Ovary (tissue), 9 donors: Measurements from ENCODE around the gene TLR3. TPM values are rescaled to one million over a fixed set of nuclear protein-coding genes. Genes with fewer than 3 reads are reported as not detected.

Source experiments
- DNase-seq, 5 donors: peaks; one replicate each; pipeline ENCODE4 v3.0.0-alpha.2; 2019 to 2020
- H3K27ac ChIP-seq, 2 donors: fragments of 200-600 bp; one replicate each; pipeline versions ENCODE4 v1.5.1 to v1.8.0; 2019 to 2022
- H3K27me3 ChIP-seq: fragments of 200-600 bp; one replicate; pipeline ENCODE4 v1.8.0; 2022
- H3K36me3 ChIP-seq: fragments of 200-600 bp; sonication (generic); one replicate; pipeline ENCODE4 v1.5.1; 2019
- H3K4me1 ChIP-seq: one replicate; pipeline ENCODE4 v1.8.1; 2013; ENCODE audit warnings: mild to moderate bottlenecking, moderate library complexity; ENCODE audit not compliant: insufficient read depth
- H3K4me3 ChIP-seq: fragments of 200-600 bp; sonication (generic); one replicate; pipeline ENCODE4 v1.5.1; 2017
- H3K9me3 ChIP-seq, 2 donors: fragments of 200-600 bp in 1 of 2; sonication (generic) in 1 of 2; one replicate each; pipeline versions ENCODE4 v1.5.1 to v1.8.1; 2013 to 2019; ENCODE audit warnings: mild to moderate bottlenecking in 1 of 2, moderate library complexity in 1 of 2
- EP300 ChIP-seq: sonication (generic); formaldehyde crosslinking; IDR thresholded peaks from one replicate; pipeline ENCODE4 v1.6.1; 2017; ENCODE audit warnings: antibody characterized with exemption
- POLR2A ChIP-seq: fragments of 450-650 bp; IDR thresholded peaks from one replicate; pipeline ENCODE4 v1.6.1; 2017; ENCODE audit warnings: antibody characterized with exemption, mild to moderate bottlenecking, moderate library complexity
- WGBS, 3 donors: extraction: QIAGEN DNeasy Blood & Tissue Kit in 1 of 3; methylation state at CpG; one replicate each; pipeline versions ENCODE4 v1.1.5 to v1.1.7; 2013 to 2017; 5-methylcytosine and 5-hydroxymethylcytosine counted together
- intact Hi-C, 4 donors: fragments of 100-400 bp; cut with DNase I; formaldehyde crosslinking; loops; one replicate each; pipeline versions ENCODE4 v1.11.0 to v1.15.1; 2022 to 2023
- polyA plus RNA-seq, 2 donors: library from polyadenylated mRNA; stranded (reverse); fragments of 200-250 nt in 1 of 2; fragments of 350-450 nt in 1 of 2; fragmentation: Illumina TruSeq in 1 of 2; extraction: RNeasy Lipid Tissue Mini Kit (QIAGEN cat#74804) in 1 of 2; gene quantifications; one replicate each; pipeline ENCODE4 v1.2.3, GENCODE V29; 2013 to 2014
- total RNA-seq, 7 donors: library from RNA; depleted of rRNA in 2 of 7; stranded (reverse); fragments of >200 nt in 2 of 7; fragmentation: NEBNext Ultra II Directional in 3 of 7; extraction: Animal tissue kit (Norgen Biotek cat#: 25700) in 3 of 7; gene quantifications; one replicate each; pipeline versions ENCODE4 v1.1.0 to v1.2.4, GENCODE V29; 2016 to 2023
- TF ChIP-seq, protein P1 (sequence below), 3 donors: fragments of 450-650 bp in 2 of 3; fragments of 200-600 bp in 1 of 3; IDR thresholded peaks; one replicate each; pipeline versions ENCODE4 v1.5.1 to v1.8.0; 2016 to 2022; ENCODE audit warnings: antibody characterized with exemption in 3 of 3, mild to moderate bottlenecking in 1 of 3
- donor health status: DM: no; HTN: no; CAD: no; lungs with moderate emphysema.
- donor health status: DM: no; HTN: no; CAD: no.
- donor health status: Bipolar disorder and iron deficiency.
- donor health status: DM: yes; HTN: yes; CAD: no.
- donor health status: DM: no; HTN: no; CAD: no.
- donor health status: DM: yes; HTN: yes; CAD: no.

The TLR3 gene
- total and polyA plus RNA-seq, 9 donors, result 2.2 to 14.8 (median 9.4) TPM

DNA sequence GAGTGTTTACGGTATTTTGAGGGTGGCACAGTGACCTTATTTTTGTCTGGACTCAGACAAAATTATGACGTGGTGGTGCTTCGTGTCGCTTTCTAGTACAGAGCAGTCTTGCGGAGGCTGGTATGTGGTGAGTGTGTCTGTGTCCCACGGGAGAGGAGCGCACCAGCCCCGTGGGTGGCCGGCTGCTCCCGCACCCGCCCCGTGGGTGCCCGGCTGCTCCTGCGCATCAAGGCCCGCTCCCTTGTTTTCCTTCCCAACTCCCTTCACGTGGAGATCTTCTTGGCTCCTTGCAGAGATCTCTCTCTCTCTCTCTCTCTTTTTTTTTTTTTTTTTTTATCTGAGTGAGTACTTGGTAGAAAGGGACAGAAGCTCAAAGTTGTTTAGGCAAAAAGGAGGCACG lies 23.3 kb downstream of the TLR3 start:
- no peaks in the 10 kb centered on the region for H3K4me1 ChIP-seq
- no peak overlapping the region for H3K27ac ChIP-seq
- H3K4me3 ChIP-seq, result no peak overlapping the region
- 88 to 95% (median 90%) methylated on average over 17 of the region's 17 CpGs for WGBS, 3 donors
- DNase-seq, result no peak
- H3K36me3 ChIP-seq, result no peaks in the 10 kb centered on the region
- intact Hi-C loops, result no loop called here
- no peaks in the 10 kb centered on the region for H3K27me3 ChIP-seq
- H3K9me3 ChIP-seq, result no peaks in the 10 kb centered on the region
- TF ChIP-seq EP300 (no peak), POLR2A (no peak)
- TF ChIP-seq, protein P1, sequence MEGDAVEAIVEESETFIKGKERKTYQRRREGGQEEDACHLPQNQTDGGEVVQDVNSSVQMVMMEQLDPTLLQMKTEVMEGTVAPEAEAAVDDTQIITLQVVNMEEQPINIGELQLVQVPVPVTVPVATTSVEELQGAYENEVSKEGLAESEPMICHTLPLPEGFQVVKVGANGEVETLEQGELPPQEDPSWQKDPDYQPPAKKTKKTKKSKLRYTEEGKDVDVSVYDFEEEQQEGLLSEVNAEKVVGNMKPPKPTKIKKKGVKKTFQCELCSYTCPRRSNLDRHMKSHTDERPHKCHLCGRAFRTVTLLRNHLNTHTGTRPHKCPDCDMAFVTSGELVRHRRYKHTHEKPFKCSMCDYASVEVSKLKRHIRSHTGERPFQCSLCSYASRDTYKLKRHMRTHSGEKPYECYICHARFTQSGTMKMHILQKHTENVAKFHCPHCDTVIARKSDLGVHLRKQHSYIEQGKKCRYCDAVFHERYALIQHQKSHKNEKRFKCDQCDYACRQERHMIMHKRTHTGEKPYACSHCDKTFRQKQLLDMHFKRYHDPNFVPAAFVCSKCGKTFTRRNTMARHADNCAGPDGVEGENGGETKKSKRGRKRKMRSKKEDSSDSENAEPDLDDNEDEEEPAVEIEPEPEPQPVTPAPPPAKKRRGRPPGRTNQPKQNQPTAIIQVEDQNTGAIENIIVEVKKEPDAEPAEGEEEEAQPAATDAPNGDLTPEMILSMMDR (IDR thresholded peaks at IDR 0.05), result no peak

DNA sequence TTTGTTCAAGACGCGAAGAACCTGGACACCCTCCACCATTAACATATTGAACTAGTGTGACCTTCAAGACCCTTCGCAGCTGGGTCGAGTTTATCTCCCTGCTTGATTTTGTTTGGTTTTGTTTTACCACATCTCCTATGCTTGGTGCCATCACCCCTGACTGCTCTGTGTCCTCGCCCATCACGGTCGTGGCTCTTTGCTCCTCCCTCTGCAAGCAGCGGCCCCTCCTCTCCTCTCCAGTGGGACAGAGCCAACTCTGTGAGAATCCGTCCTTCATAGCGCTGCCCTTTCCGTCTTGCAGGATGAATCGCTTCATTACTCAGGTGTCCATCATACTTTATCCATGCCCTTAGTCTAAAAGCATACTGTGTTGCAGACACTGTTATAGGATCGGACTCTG lies 26.4 kb downstream of the TLR3 start:
- no peak overlapping the region for H3K27ac ChIP-seq
- H3K4me1 ChIP-seq, result no peaks in the 10 kb centered on the region
- no peaks in the 10 kb centered on the region for H3K27me3 ChIP-seq
- 41 to 69% (median 58%) methylated on average over 13 of the region's 13 CpGs for WGBS, 3 donors
- DNase-seq, result no peak
- intact Hi-C loops, result no loop called here
- H3K4me3 ChIP-seq, result no peak overlapping the region
- TF ChIP-seq POLR2A (no peak), EP300 (no peak)
- TF ChIP-seq, protein P1 (IDR thresholded peaks at IDR 0.05), result no peak
- H3K36me3 ChIP-seq, result no peaks in the 10 kb centered on the region
- no peaks in the 10 kb centered on the region for H3K9me3 ChIP-seq

DNA sequence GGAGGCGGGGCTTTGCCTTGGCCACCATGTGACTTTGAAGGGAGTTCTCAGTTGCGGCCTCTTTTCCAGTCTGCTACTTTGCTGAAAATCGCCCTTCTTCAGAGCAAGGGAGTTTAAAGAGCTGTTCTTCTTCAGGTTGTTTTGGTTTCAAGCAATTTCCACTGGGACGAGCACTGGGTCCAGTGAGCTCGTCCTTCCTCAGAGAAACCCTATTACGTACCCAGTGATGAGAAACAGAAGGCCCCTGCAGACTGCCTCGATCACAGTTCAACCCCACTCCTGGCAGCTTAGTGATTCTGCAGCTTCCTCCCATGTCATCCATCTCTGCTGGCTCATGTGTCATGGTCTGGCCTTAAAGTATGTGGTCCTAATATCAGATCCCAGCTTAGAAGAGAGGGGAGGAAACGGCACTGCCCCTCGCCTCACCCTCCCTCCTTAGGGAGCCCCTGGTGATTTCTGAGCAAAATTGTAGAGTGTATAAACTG lies 27.8 kb downstream of the TLR3 start:
- H3K27ac ChIP-seq, result no peak overlapping the region
- no peaks in the 10 kb centered on the region for H3K9me3 ChIP-seq
- TF ChIP-seq EP300 (no peak), POLR2A (no peak)
- TF ChIP-seq, protein P1 (IDR thresholded peaks at IDR 0.05), result no peak
- H3K36me3 ChIP-seq, result no peaks in the 10 kb centered on the region
- no peaks in the 10 kb centered on the region for H3K27me3 ChIP-seq
- H3K4me3 ChIP-seq, result no peak overlapping the region
- no peak for DNase-seq
- H3K4me1 ChIP-seq, result no peaks in the 10 kb centered on the region
- 65 to 82% (median 78%) methylated on average over 9 of the region's 9 CpGs for WGBS, 3 donors
- intact Hi-C loops, result no loop called here

DNA sequence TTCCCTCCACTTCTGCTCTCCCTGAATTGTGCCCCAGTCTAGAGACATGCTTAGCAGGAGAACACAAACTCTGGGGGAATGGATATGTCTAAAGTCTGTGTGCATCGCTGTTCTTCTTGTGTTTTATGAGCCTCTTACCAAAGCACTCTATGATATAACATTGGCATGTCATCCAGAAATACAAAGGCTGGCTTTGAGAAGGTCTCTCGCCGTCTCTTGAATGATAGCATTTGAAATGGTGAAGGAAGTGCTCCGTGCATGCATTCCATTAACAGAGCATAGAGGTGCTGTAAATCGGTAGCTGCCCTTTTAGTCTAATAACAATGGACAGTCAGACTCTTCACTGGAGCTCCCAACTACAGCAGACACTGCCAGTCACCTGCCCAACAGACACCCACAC lies 28.4 kb downstream of the TLR3 start:
- TF ChIP-seq, protein P1 (IDR thresholded peaks at IDR 0.05), result no peak
- no peak for TF ChIP-seq POLR2A
- no peak for TF ChIP-seq EP300
- no peak for DNase-seq
- Histone ChIP-seq H3K4me1 (no peaks in the 10 kb centered on the region), H3K27ac (no peak overlapping the region), H3K27me3 (no peaks in the 10 kb centered on the region), H3K36me3 (no peaks in the 10 kb centered on the region), H3K9me3 (no peaks in the 10 kb centered on the region), H3K4me3 (no peak overlapping the region)
- WGBS, 3 donors, result 70 to 84% (median 80%) methylated on average over 5 of the region's 5 CpGs
- intact Hi-C loops, result no loop called here
